ENCODE measurements around the gene EXOC2.

EXOC2 gene

GRCh38 chr6:446418-447366 is 246.2 kb downstream of the EXOC2 start:
- Histone ChIP-seq H3K4me1 (ENCODE audit: control insufficient read depth, low read length) (no peaks in the 10 kb centered on the region), H3F3A (ENCODE audit: control insufficient read depth, insufficient read depth) (no peaks in the 10 kb centered on the region), H3K4me2 (ENCODE audit: low read length) (no peak overlapping the region), H3K9me2 (replicated peaks; ENCODE audit: control insufficient read depth, low read length) (no peaks in the 10 kb centered on the region), H3K27ac (ENCODE audit: low read depth, low read length) (no peak overlapping the region), H3K79me2 (ENCODE audit: control insufficient read depth, low read length) (no peaks in the 10 kb centered on the region), H3K9me3 (ENCODE audit: control insufficient read depth, insufficient read depth, low read length) (no peaks in the 10 kb centered on the region), H3K27me3 (ENCODE audit: control insufficient read depth, low read length) (no peaks in the 10 kb centered on the region), H4K20me1 (ENCODE audit: control insufficient read depth, insufficient read depth, low read depth, low read length) (no peaks in the 10 kb centered on the region), H3K36me3 (ENCODE audit: control insufficient read depth, low read length) (no peaks in the 10 kb centered on the region), H3K4me3 (ENCODE audit: low read length) (no peak overlapping the region)
- TF ChIP-seq CTCF (IDR thresholded peaks at IDR 0.05; ENCODE audit: low read depth, low read length, poor library complexity, severe bottlenecking) (no peak), EZH2phosphoT487 (IDR thresholded peaks at IDR 0.05; ENCODE audit: borderline replicate concordance, low read length) (no peak)

GRCh38 chr6:445571-446417 is 247.1 kb downstream of the EXOC2 start:
- no peak overlapping the region for H3K4me3 ChIP-seq (ENCODE audit: low read length)

GRCh38 chr6:444653-445275 is 248.2 kb downstream of the EXOC2 start:
- Histone ChIP-seq H3K79me2 (ENCODE audit: control insufficient read depth, low read length) (no peaks in the 10 kb centered on the region), H3F3A (ENCODE audit: control insufficient read depth, insufficient read depth) (no peaks in the 10 kb centered on the region), H3K4me2 (ENCODE audit: low read length) (no peak overlapping the region), H3K36me3 (ENCODE audit: control insufficient read depth, low read length) (no peaks in the 10 kb centered on the region), H3K4me1 (ENCODE audit: control insufficient read depth, low read length) (no peaks in the 10 kb centered on the region), H4K20me1 (ENCODE audit: control insufficient read depth, insufficient read depth, low read depth, low read length) (no peaks in the 10 kb centered on the region), H3K4me3 (ENCODE audit: low read length) (no peak overlapping the region), H3K27me3 (ENCODE audit: control insufficient read depth, low read length) (no peaks in the 10 kb centered on the region), H3K9me2 (replicated peaks; ENCODE audit: control insufficient read depth, low read length) (no peaks in the 10 kb centered on the region), H3K27ac (ENCODE audit: low read depth, low read length) (no peak overlapping the region), H3K9me3 (ENCODE audit: control insufficient read depth, insufficient read depth, low read length) (no peaks in the 10 kb centered on the region)
- TF ChIP-seq EZH2phosphoT487 (IDR thresholded peaks at IDR 0.05; ENCODE audit: borderline replicate concordance, low read length): no peak
- TF ChIP-seq CTCF (IDR thresholded peaks at IDR 0.05; ENCODE audit: low read depth, low read length, poor library complexity, severe bottlenecking): no peak

More at GRCh38 chr6:445571-446417, 247.1 kb downstream of the EXOC2 start:
- H3K27ac ChIP-seq (ENCODE audit: low read depth, low read length): no peak overlapping the region
- H3F3A ChIP-seq (ENCODE audit: control insufficient read depth, insufficient read depth): no peaks in the 10 kb centered on the region
- no peak overlapping the region for H3K4me2 ChIP-seq (ENCODE audit: low read length)
- no peaks in the 10 kb centered on the region for H3K27me3 ChIP-seq (ENCODE audit: control insufficient read depth, low read length)
- TF ChIP-seq CTCF (IDR thresholded peaks at IDR 0.05; ENCODE audit: low read depth, low read length, poor library complexity, severe bottlenecking): no peak
- TF ChIP-seq EZH2phosphoT487 (IDR thresholded peaks at IDR 0.05; ENCODE audit: borderline replicate concordance, low read length): no peak
- H3K36me3 ChIP-seq (ENCODE audit: control insufficient read depth, low read length): no peaks in the 10 kb centered on the region
- no peaks in the 10 kb centered on the region for H3K79me2 ChIP-seq (ENCODE audit: control insufficient read depth, low read length)
- no peaks in the 10 kb centered on the region for H4K20me1 ChIP-seq (ENCODE audit: control insufficient read depth, insufficient read depth, low read depth, low read length)
- H3K9me3 ChIP-seq (ENCODE audit: control insufficient read depth, insufficient read depth, low read length): no peaks in the 10 kb centered on the region
- no peaks in the 10 kb centered on the region for H3K9me2 ChIP-seq (replicated peaks; ENCODE audit: control insufficient read depth, low read length)
- no peaks in the 10 kb centered on the region for H3K4me1 ChIP-seq (ENCODE audit: control insufficient read depth, low read length)

All from DOHH2 (cell line).